ENCODE data around the gene GPX6.
"Not testable (repeated sequence)": the region's sequence is repeated elsewhere in the genome, so short reads cannot be mapped to it uniquely, and the experiment has no call there.

The GPX6 gene, protein sequence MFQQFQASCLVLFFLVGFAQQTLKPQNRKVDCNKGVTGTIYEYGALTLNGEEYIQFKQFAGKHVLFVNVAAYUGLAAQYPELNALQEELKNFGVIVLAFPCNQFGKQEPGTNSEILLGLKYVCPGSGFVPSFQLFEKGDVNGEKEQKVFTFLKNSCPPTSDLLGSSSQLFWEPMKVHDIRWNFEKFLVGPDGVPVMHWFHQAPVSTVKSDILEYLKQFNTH

DNA sequence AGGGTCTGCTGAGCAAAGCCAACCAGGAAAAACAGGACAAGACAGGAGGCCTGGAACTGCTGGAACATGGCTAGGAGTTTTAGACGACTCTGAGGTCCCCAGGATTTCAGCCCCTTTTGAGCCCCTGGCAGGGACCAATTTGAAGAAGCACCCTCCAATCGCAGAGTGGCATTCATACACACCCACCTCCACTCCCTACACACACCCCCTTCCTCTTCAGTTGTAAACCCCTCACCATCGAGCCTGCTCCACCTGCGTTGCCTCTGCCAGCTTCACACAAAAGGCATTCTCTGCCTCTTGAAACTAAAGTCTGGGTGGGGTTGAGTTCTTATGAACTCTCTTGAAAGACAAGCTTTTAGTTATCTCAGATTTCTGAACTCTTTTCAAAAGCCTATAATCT, at the start of gene GPX6:
GPX6 (minus strand) TSS at position 118 of the 400 bp plus-strand sequence; CDS start at position 68, 50 bp downstream.
- no peak for DNase-seq

DNA sequence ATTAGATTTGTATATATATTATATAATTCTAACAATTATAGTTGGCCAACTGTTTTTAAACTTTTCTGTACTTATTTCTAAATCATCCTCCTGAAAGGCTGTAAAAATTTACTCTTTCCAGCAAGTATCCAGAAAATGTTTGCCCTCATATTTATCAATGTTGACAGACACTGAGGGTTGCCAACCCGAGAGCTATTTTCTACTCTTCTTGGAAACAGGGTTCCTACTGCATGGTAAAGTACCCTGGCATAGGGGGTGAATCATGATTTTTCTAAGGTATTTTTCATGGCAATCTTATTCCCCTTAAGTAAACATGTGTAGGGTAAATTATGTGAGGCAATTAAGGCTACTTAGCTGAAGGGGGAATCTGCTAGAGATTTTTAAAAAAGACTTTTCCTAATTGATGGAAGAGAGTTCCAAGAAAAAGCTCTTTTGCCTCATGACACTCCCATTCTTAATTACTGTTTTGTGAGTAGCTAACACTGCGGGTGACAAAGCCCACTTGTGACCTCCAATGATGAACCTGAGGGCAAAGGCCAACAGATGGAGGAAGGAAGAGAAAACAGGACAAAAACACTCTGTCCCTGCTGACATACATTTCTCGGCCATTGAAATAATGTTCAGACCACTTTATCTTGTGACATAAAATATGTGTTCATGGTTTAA, 48.0 kb upstream of the GPX6 start:
- no peak for DNase-seq

DNA sequence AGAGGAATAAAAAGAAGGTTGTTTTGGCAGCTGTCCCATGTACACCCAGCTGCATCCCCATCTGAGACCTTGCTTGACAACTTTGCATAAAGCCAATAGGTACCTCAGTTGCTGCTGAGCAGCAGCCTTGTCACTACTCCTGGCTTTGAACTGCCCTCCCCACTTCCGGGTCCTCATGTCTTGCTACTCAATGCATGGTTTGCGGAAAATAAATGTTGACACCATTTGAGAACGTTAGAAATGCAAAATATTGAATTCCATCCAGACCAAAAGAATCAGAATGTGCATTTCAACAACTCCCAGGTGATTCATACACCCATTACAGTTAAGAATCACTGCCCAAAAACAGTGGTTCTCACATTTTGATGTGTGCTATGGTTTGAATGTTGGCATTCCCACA, 43.0 kb upstream of the GPX6 start:
- no peak for DNase-seq

DNA sequence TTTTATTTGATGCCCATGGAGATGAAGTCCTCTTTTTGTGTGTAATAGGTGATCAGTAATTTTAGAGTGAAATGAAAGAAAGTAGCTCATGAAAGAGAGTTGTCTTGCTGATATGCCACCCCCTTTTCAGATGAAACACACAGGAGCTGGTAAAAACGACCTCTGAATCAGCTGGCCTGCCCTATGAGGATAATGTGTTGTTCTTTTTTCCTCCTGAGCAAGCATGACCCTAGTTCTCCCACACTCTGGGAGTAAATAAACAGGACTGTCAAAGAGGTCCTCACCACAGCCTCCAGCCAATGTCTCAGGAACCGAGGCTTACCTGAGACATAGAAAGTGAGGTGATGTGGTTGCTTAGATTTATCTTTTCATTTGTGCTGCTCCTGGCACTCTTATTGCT, 39.5 kb upstream of the GPX6 start:
- DNase-seq: no peak

DNA sequence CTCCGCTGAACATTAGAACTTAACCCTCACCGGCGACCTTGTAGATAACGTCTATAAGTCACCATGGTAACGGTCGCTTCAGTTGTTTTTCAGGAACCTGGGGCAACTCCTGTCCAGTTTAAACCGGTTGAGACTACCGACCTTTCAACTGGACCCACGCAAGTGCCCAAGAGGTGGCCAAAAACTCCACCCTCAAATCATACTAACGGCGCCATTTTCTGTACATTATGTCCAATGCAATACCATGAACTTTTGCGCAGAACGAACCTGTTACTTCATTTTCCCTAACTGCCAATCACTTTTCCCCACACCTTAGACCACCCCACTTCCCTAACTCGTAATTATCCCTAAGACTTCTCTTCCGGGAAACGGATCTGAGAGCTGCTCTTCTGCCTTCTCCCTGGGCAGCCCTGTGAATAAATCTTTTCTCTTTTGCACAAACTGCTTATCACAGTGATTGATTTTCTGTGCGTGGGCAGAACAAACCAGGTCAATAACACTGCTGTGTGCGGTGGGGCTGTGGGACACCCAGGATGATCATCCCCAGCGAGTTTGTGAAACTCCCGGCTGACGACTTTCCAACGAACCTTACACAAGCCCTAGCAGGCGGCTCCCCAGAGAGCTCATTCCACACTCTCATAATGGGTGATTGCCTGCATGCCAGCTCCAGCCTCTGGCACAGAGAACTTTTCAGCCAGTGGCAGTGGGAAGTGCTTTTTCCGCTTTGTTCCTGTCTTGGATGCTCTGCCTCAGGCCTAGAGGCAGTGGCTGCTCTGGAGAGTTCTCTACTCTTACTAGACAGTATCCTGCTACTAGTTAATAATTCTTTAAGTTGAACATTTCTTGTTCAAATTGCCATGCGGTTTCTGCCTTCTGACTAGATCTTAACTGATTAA, 38.6 kb upstream of the GPX6 start:
- no peak for DNase-seq

DNA sequence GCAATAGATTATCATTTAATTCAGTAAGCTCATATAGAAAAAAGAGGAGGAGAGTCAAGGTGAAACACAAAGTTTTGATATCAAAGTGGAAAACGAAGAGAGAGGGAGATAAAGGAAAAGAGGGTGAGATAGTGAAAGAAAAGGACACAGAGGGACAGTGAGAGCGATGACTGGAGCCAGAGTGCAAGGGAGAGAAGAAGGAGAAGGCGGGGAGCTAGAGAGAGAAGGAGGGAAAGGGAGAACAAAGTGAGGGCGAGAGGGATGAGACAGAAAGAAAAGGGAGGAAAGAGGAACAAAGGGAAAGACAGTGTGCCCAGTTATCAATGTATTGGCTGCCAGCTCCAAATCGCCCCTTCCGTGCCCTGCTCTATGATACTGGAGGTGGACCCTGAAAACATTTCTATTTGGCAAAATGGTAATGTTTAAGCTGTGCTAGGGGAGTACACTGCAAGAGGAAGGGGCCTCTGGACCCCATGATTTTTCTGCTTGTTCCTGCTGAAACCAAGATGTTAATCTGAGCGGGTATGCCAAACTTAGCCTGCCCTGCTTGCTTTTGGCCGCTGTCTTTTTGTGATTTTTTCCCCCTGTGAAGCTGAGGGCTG, 37.9 kb upstream of the GPX6 start:
- no peak for DNase-seq

DNA sequence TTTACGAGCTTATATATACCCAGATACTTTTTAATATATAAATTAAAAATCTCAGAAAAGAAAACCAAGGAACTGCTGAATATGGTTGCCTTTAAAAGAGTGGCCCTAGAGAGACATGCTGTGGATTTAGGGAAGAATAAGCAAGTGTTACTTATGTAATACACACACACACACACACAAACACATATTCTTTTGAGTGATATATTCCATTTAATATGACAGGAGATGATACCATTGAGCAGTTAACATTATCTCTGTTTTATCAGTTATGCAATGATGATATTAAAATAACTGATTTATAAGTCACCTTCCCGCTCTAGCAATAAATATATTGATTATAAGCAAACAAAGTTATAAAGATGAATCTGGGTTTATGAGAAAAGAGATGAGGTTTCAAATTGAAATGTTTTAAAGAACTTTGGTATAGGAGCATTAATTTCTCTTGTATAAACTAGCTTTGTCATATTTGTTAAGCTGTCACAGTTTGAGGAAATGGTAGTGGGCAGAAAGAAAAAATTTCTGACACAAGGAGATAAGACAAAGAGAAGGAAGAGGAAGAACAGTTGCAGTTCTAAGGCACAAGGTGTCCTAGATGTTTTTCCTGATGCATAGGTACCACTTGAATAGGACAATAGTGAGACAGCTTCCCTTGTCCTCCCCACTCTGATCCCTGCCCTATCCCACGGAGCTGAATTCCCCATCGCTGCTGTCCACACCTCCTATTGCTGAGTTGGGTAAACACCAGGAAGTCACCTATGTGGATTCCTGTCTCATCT, 36.5 kb upstream of the GPX6 start:
- no peak for DNase-seq

DNA sequence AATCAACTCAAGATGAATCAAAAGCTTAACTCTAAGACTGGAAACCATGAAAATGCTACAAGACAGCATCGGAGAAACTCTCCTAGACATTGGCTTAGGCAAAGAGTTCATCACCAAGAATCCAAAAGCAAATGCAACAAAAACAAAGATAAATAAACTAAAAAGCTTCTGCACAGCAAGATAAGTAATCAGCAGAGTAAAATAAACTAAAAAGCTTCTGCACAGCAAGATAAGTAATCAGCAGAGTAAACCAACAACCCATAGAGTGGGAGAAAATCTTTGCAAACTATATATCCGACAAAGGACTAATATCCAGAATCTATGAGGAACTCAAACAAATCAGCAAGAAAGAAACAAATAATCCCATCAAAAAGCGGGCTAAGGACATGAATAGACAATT, 31.4 kb upstream of the GPX6 start:
- DNase-seq: not testable (repeated sequence)

DNA sequence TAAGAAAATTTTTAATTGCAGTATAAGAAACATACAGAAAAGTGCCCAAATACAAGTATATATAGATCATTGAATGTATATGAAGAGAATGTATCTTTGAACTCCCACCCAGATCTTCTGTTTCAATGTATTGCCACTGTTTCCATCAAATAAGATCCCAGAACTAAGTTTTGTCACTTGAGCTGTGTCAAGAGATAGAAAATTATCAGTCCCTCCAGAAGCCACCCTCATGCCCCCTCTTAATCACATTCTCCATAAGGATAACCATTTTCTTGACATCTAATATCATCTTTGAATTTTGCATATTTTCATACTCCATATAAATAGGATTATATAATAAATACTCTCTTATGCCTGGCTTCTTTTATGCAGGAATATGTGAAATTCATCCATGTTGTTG, 30.4 kb upstream of the GPX6 start:
- DNase-seq: no peak

DNA sequence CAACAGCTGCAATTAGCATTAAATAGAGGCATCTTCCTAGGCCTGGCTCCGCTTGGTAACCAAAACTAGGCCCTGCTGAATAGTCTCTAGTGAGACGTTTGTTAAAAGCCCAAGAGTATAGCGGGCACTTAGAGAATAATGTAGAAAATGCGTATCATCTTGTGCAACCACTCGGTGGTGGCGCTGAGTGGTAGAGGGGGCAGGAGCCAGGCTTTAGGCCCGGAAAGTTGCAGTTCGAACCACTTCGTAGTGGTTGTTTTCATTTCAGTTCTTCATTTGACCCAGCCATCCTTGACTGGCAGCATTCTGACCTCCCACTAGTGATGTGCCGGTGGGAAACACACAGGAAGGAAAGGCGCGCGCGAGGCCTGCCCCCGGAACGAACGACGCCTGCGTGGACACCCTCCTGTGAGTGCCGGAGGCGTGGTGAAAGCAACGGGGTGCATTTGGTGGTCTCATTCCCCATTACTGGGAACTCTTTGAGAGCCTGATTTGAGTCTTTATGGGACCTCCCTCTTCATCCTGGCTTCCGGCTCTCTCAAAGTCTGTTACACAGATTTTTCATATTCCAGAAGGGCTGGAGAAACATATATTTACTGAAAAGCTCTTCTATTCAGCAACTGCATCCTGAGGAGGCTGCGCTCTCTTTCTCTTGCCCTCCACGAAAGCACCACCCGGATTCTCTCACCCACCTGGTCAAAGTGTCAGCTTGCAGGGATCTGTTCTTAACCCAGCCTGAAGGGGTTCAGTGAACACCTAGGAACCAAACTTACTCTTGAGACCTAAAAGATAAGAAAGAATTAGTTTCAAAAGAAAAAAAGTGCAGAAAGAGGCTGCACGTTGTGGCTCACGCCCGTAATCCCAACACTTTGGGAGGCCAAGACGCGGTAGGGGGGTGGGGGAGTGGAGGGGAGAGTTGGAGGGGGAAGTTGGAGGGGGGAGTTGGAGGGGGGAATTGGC, 28.3 kb upstream of the GPX6 start:
- peak in 1 of 2 donors; percentile 15 for DNase-seq

DNA sequence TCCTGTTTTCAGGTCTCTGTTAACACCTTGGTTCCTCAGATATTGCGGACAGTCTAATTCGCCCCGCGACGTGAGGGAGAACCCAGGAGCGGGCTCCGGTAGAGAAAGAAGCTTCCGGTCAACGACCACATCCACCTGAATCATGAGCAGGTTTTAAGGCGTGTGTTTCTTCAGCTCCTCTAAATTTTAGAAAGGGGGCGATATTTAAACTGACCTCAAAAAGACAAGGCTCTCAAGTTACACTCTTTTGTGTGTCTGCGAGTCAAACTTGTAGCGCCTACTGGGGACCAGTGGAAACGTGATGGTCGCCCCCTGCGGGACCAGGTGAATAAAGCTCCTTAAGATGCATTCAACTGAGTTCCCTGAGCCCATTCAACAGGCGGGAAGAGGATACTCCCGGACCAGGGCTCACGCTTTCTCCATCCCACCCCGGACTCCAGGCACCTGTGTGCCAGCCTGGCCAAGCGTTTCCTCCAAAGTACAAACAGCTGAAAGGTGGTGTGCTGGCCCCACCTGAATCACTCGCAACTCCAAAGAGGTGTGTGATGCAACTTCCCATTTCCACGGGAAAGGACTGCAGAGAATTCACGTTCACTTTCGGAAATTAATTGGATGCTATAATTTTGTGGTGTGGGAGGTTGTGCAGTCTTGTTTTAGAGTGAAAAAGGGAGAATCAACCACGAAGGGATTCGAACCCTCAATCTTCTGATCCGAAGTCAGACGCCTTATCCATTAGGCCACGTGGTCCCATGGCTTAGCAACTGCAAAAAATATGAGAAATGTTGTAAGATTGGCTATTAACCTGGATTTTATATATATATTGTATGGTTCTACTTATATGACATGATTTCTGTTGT, 27.1 kb upstream of the GPX6 start:
- DNase-seq: peak; percentile 50 to 73

DNA sequence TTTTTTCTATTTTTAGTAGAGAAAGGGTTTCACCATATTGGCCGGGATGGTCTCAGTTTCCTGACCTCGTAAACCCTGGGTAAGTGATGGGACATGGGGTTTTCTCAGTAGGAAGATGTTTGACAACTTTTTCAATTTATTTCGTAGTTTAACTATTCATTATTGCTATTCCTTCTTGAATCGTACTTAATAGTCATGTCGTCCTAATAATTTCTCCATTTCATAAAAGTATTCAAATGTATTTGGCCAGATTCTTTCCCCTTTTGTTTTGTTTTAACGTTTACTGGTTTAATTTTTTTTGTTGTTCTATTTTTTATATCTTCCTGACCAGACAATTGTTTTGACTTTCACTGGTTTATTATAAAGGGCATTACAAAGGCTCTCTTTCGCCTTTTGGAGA, 26.4 kb upstream of the GPX6 start:
- no peak for DNase-seq

DNA sequence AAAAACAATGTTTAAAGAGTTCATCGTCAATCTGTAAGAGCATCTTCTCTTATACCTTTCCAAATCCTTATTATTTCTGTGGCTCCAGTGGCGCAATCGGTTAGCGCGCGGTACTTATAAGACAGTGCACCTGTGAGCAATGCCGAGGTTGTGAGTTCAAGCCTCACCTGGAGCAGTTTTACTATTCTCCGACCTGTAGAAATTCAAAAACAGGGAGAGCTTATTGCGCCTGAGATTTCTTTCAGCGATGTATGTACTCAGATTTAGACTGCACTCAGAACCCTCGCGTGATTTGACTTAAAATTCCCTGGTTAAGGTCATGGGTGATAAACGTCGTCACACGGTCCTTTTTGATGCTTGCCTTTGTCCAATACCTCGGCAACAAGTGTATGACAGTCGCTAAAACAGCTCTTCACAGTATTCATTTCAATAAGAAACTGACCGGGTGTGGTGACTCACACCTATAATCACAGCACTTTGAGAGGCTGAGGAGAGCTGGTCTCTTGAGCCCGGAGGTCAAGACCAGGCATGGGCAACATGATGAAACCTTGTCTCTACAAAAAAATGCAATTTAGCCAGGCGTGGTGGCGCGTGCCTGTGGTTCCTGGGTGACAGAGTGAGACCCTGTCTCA, 22.0 kb upstream of the GPX6 start:
- peak; percentile 28 to 42 for DNase-seq

DNA sequence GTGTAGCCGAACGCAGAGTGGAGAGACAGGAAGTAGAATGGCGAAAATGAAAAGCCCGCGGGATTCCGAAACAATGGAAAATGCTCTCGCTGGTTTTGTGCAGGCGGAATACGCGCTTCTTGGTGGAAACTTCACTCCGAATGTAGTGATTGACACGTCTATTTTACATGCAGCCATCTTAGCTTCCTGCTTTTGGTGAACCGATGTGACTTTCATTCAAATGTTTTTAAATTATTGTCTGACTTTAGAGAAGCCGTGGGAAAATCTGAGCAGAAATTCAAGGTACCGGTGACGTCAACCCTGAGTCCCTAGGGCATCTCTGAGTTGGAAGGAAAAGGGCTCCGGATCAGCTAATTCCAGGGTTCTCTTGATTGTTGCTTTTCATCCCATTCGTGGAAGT, 21.5 kb upstream of the GPX6 start:
- no peak for DNase-seq

DNA sequence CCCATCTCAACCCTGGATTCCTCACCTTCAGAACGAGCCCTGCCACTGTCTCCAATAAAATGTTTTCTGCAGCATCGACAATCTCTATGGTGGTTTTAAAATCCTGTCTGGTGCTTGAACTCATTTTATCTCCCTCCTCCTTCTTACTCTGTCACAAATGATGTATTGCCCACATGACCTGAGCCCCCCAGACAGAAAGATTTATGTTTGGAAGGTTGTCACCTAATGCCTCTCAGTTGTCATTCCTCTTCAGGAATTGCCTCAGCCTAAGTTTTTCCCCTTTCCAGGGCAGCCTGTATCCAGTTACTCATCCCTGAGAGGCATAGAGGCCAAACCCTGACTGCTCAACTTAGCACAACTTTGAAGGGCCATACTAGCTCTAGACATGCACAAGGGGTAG, 19.3 kb upstream of the GPX6 start:
- no peak for DNase-seq

DNA sequence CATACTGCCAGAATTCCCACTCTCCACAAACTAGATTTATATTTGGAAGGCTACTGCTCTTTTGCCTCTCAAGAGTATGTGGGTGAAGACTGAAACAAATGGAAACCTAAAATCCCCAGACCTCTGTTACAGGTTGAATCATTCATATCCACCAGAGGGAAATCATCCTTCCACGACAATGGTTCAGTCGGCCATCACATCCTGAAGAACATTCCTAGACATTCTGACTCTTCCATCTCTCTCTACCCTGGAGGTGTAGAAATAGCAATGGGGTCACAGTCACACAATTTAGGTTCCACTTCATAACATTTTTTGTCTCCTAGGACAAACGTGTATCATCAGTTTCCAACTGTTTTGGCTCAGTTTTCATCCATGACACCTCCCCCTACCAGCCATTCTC, 18.7 kb upstream of the GPX6 start:
- DNase-seq: no peak

DNA sequence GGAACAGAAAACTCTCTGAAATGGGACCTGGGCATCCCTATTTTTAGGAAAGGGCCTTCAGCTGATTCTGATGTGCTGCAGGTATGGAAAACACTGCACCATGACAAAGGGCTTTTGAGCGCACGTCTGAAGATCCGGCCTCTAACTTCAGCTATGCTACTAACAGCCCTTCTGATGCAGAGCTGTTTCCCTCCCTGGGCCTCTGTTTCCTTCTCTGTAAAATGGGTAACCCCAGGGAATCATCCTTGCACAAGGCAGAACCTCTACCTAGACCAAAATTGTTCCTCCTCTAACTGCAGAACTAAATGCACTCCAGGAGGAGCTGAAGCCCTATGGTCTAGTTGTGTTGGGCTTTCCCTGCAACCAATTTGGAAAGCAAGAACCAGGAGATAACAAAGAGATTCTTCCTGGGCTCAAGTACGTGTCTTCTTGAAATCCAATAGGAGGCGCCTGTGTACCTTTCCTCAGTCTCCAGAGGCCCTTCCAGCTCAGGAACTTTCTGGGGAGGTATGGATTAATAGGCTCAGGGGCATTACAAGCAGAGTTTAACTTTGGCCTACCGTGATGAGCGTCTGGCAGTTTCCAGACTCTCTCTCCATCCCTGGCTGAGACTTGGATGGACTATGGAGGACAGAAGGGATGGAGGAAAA, 16.0 kb upstream of the GPX6 start:
- DNase-seq: no peak

DNA sequence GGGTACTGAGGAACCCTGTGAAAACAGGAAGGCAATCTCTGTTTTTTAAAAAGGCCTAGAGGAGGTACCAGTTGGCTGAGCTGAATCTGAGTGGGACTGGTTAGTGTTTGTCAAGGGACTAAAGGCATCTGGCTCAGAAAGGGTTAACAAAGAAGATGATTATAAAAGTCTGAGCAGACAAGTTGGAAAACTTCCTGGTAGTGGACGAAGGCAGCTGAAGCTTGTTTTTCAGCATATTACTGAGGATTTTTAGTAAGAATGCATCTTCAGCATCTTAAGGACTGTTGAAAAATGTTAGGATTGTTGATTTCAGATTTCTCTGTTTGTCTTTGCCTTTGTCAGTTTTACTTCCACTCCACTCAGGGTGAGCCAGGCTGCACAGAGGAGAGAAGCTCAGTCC, 15.2 kb upstream of the GPX6 start:
- DNase-seq: no peak

DNA sequence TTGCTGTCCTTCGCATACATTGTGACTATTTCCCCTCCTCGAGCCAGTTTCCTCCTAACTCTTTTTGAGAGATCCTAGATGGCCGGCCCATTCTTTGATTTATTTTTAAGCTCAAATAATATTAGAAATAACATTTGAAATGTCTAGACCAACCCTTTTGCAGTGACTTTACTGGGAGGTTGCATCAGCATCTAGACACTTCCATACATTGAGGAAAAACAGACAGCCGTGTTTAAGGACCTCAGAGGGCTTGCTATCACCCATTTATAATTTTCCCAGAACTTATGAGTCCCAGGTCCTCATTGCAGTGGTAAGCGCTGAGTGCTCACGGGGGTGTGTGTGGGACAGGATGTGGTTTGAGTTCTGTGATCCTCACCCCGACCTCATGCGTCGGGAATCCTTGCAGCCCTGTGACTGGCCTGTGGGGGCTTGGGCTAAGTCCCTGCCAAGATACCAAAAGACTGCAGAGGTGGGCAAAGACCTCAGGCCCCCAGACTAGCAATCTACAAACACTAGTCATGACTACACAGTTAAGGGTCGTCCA, 10.0 kb upstream of the GPX6 start, which contains the start of gene GPX5:
GPX5 (plus strand) TSS at position 386 of the 544 bp plus-strand sequence; CDS start at position 519, 133 bp downstream.
- no peak for DNase-seq
